Measurements from ENCODE around the gene RETREG1.
"Not testable (repeated sequence)": the region's sequence is repeated elsewhere in the genome, so short reads cannot be mapped to it uniquely, and the experiment has no call there.

Gene RETREG1

GRCh38 chr5:16628376-16628775, 11.6 kb upstream of the RETREG1 start:
- Mint-ChIP-seq H3K9me3 (ENCODE audit: low read depth) (no peaks in the 10 kb centered on the region), H3K27ac (no peak overlapping the region), H3K36me3 (no peaks in the 10 kb centered on the region), H3K4me1 (ENCODE audit: low read depth) (peaks cover 67% of the 10 kb centered on the region), H3K4me3 (no peak overlapping the region), H3K27me3 (no peaks in the 10 kb centered on the region)

GRCh38 chr5:16626696-16627264, 10.0 kb upstream of the RETREG1 start:
- Mint-ChIP-seq H3K9me3 (ENCODE audit: low read depth) (no peaks in the 10 kb centered on the region), H3K27ac (peak overlapping the region; percentile 88), H3K36me3 (no peaks in the 10 kb centered on the region), H3K27me3 (no peaks in the 10 kb centered on the region), H3K4me3 (peak overlapping the region; percentile 59), H3K4me1 (ENCODE audit: low read depth) (peaks cover 69% of the 10 kb centered on the region)

GRCh38 chr5:16625096-16625495, 8.3 kb upstream of the RETREG1 start:
- H3K27me3 Mint-ChIP-seq, result no peaks in the 10 kb centered on the region
- H3K4me1 Mint-ChIP-seq (ENCODE audit: low read depth), result peaks cover 72% of the 10 kb centered on the region
- peak overlapping the region; percentile 88 for H3K27ac Mint-ChIP-seq
- H3K9me3 Mint-ChIP-seq (ENCODE audit: low read depth), result no peaks in the 10 kb centered on the region
- no peak overlapping the region for H3K4me3 Mint-ChIP-seq
- no peaks in the 10 kb centered on the region for H3K36me3 Mint-ChIP-seq

- Mint-ChIP-seq H3K4me1 (ENCODE audit: low read depth) (peaks cover 38% of the 10 kb centered on the region), H3K36me3 (no peaks in the 10 kb centered on the region), H3K9me3 (ENCODE audit: low read depth) (no peaks in the 10 kb centered on the region), H3K4me3 (no peak overlapping the region), H3K27ac (no peak overlapping the region), H3K27me3 (no peaks in the 10 kb centered on the region)
Observed at GRCh38 chr5:16619136-16619535, 2.3 kb upstream of the RETREG1 start.

- no peak overlapping the region for H3K27ac Mint-ChIP-seq
- H3K36me3 Mint-ChIP-seq, result no peaks in the 10 kb centered on the region
- H3K4me3 Mint-ChIP-seq, result no peak overlapping the region
- peaks cover 43% of the 10 kb centered on the region for H3K4me1 Mint-ChIP-seq (ENCODE audit: low read depth)
- no peaks in the 10 kb centered on the region for H3K9me3 Mint-ChIP-seq (ENCODE audit: low read depth)
- no peaks in the 10 kb centered on the region for H3K27me3 Mint-ChIP-seq
Observed at GRCh38 chr5:16618138-16618897, 1.5 kb upstream of the RETREG1 start.

- no peaks in the 10 kb centered on the region for H3K36me3 Mint-ChIP-seq
- peaks cover 51% of the 10 kb centered on the region for H3K4me1 Mint-ChIP-seq (ENCODE audit: low read depth)
- no peaks in the 10 kb centered on the region for H3K9me3 Mint-ChIP-seq (ENCODE audit: low read depth)
- no peak overlapping the region for H3K4me3 Mint-ChIP-seq
- no peak overlapping the region for H3K27ac Mint-ChIP-seq
- H3K27me3 Mint-ChIP-seq, result no peaks in the 10 kb centered on the region
Observed at GRCh38 chr5:16617274-16617968, 624 bp upstream of the RETREG1 start.

GRCh38 chr5:16615741-16616535, 859 bp downstream of the RETREG1 start:
- Mint-ChIP-seq H3K4me1 (ENCODE audit: low read depth) (peaks cover 53% of the 10 kb centered on the region), H3K4me3 (peak overlapping the region; percentile 97), H3K36me3 (peaks cover 5% of the 10 kb centered on the region), H3K9me3 (ENCODE audit: low read depth) (peaks cover 4% of the 10 kb centered on the region), H3K27ac (peak overlapping the region; percentile 96), H3K27me3 (no peaks in the 10 kb centered on the region)

- Mint-ChIP-seq H3K4me3 (peak overlapping the region; percentile 54), H3K4me1 (ENCODE audit: low read depth) (peaks cover 74% of the 10 kb centered on the region), H3K36me3 (peaks cover 6% of the 10 kb centered on the region), H3K27me3 (no peaks in the 10 kb centered on the region), H3K9me3 (ENCODE audit: low read depth) (peaks cover 4% of the 10 kb centered on the region), H3K27ac (no peak overlapping the region)
Observed at GRCh38 chr5:16612007-16612406, 4.8 kb downstream of the RETREG1 start.

- Mint-ChIP-seq H3K4me1 (ENCODE audit: low read depth) (peaks cover 80% of the 10 kb centered on the region), H3K36me3 (peaks cover 13% of the 10 kb centered on the region), H3K27ac (peak overlapping the region; percentile 67)
- not testable (repeated sequence) for H3K27me3 Mint-ChIP-seq; H3K9me3 Mint-ChIP-seq (ENCODE audit: low read depth); H3K4me3 Mint-ChIP-seq
Observed at GRCh38 chr5:16610896-16611295, 5.9 kb downstream of the RETREG1 start.

- Mint-ChIP-seq H3K4me3 (no peak overlapping the region), H3K4me1 (ENCODE audit: low read depth) (peaks cover 83% of the 10 kb centered on the region), H3K9me3 (ENCODE audit: low read depth) (peaks cover 8% of the 10 kb centered on the region), H3K27me3 (no peaks in the 10 kb centered on the region), H3K27ac (peak overlapping the region; percentile 67), H3K36me3 (peaks cover 17% of the 10 kb centered on the region)
Observed at GRCh38 chr5:16609412-16609811, 7.4 kb downstream of the RETREG1 start.

GRCh38 chr5:16606628-16607027, 10.2 kb downstream of the RETREG1 start:
- Mint-ChIP-seq H3K4me1 (ENCODE audit: low read depth) (peaks cover 84% of the 10 kb centered on the region), H3K27ac (peak overlapping the region; percentile 74), H3K36me3 (peaks cover 20% of the 10 kb centered on the region), H3K4me3 (no peak overlapping the region), H3K9me3 (ENCODE audit: low read depth) (peaks cover 8% of the 10 kb centered on the region), H3K27me3 (no peaks in the 10 kb centered on the region)

GRCh38 chr5:16603701-16604100, 13.1 kb downstream of the RETREG1 start:
- H3K4me3 Mint-ChIP-seq, result no peak overlapping the region
- peaks cover 21% of the 10 kb centered on the region for H3K36me3 Mint-ChIP-seq
- no peaks in the 10 kb centered on the region for H3K27me3 Mint-ChIP-seq
- H3K9me3 Mint-ChIP-seq (ENCODE audit: low read depth), result peaks cover 4% of the 10 kb centered on the region
- H3K4me1 Mint-ChIP-seq (ENCODE audit: low read depth), result peaks cover 78% of the 10 kb centered on the region
- peak overlapping the region; percentile 61 for H3K27ac Mint-ChIP-seq

- peaks cover 26% of the 10 kb centered on the region for H3K36me3 Mint-ChIP-seq
- peak overlapping the region; percentile 61 for H3K27ac Mint-ChIP-seq
Observed at GRCh38 chr5:16603295-16603694, 13.5 kb downstream of the RETREG1 start.

GRCh38 chr5:16602182-16602581, 14.6 kb downstream of the RETREG1 start:
- H3K4me3 Mint-ChIP-seq, result no peak overlapping the region
- peaks cover 29% of the 10 kb centered on the region for H3K36me3 Mint-ChIP-seq
- peak overlapping the region; percentile 62 for H3K27ac Mint-ChIP-seq
- H3K4me1 Mint-ChIP-seq (ENCODE audit: low read depth), result peaks cover 83% of the 10 kb centered on the region
- no peaks in the 10 kb centered on the region for H3K27me3 Mint-ChIP-seq
- H3K9me3 Mint-ChIP-seq (ENCODE audit: low read depth), result peaks cover 4% of the 10 kb centered on the region

More at GRCh38 chr5:16603295-16603694, 13.5 kb downstream of the RETREG1 start:
- no peaks in the 10 kb centered on the region for H3K27me3 Mint-ChIP-seq
- peaks cover 78% of the 10 kb centered on the region for H3K4me1 Mint-ChIP-seq (ENCODE audit: low read depth)
- H3K4me3 Mint-ChIP-seq, result no peak overlapping the region
- peaks cover 4% of the 10 kb centered on the region for H3K9me3 Mint-ChIP-seq (ENCODE audit: low read depth)

Measured in activated naive CD8-positive, alpha-beta T cell (primary cell).